ENCODE measurements around the gene ANTXR2. TPM values are rescaled to one million over a fixed set of nuclear protein-coding genes. Genes with fewer than 3 reads are reported as not detected.
"Not testable (repeated sequence)": the region's sequence is repeated elsewhere in the genome, so short reads cannot be mapped to it uniquely, and the experiment has no call there.

The ANTXR2 gene
- total RNA-seq, 1 experiment from 2014 or later: 72.0 TPM

DNA sequence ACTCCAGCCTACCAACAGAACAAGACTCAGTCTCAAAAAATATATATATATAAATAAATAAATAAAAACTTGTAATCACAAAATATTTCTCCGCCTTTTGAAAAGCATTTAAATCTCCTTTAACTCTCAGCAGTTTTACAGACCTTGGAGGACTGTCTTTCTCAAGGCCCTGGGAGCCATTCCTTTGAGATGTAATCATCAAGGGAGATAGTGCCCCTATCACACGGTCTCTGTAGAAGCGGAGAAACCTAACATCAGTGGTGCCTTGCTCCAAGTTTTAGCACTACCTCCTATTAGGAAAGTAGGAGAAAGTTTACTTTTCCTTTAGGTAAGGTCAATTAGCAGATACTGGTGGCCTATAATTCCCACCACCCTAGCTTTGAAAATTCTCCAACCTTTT lies 58.5 kb downstream of the ANTXR2 start:
- no peak overlapping the region for H3K27ac ChIP-seq
- no peaks in the 10 kb centered on the region for H3K9me3 ChIP-seq (replicated peaks)
- DNase-seq (ENCODE audit: low read depth in 1 of 2, low spot score in 2 of 2): no peak
- no peaks in the 10 kb centered on the region for H3K27me3 ChIP-seq (replicated peaks)
- H3K4me3 ChIP-seq: no peak overlapping the region
- H3K4me1 ChIP-seq (replicated peaks): peaks cover 43% of the 10 kb centered on the region
- H3K36me3 ChIP-seq: peaks cover 22% of the 10 kb centered on the region

DNA sequence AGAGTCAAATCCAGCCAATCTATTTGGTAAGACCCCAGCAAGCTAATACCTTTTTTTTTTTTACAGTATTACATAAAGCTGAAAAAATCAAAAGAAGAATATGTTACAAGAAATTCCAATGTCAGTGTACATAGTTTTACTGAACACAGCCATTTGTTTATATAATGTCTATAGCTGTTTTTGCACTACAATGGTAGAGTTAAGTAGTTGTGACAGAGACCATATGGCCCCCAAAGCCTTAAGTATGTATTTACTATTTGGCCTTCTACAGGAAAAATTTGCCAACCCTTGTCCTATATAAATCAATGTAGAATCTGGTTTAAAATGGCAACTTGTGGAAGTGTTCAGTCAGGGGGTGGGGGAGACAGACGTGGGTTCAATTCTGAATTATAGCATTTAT lies 60.7 kb downstream of the ANTXR2 start:
- peaks cover 22% of the 10 kb centered on the region for H3K36me3 ChIP-seq
- peaks cover 43% of the 10 kb centered on the region for H3K4me1 ChIP-seq (replicated peaks)
- H3K4me3 ChIP-seq: no peak overlapping the region
- no peak overlapping the region for H3K27ac ChIP-seq
- no peaks in the 10 kb centered on the region for H3K9me3 ChIP-seq (replicated peaks)
- DNase-seq (ENCODE audit: low read depth in 1 of 2, low spot score in 2 of 2): no peak
- no peaks in the 10 kb centered on the region for H3K27me3 ChIP-seq (replicated peaks)

DNA sequence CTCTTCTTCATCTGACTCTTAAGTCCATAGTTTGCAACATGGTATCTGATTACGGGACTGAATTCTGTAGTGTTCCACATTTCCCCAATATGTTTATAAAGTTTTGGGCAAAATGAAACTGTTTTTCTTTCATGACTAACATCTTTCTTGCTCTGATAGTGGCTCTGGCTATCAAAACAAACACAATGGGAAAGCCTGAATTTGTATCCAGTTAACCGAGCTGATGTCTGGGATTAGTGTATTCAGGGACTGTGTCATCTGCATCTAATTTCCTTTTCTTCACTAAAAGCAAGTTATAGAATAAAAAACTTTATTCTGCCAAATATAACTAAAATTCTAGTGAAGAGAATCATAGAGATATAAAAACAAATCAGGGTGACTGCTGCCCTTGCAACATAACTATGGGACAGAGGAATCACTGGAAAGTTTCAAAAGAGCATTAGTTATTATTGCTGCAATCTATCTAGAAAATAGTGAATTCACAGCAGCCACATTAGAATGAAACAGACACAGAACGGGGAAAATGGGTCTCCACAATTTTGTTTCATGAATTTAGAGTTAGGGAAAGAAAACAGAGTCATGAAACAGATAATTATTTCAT lies 61.3 kb downstream of the ANTXR2 start:
- Histone ChIP-seq H3K27ac (peak overlapping the region; percentile 9), H3K36me3 (peaks cover 25% of the 10 kb centered on the region), H3K27me3 (replicated peaks) (no peaks in the 10 kb centered on the region), H3K4me3 (no peak overlapping the region), H3K9me3 (replicated peaks) (no peaks in the 10 kb centered on the region), H3K4me1 (replicated peaks) (peaks cover 43% of the 10 kb centered on the region)
- peak in 1 of 2 experiments; percentile 64 for DNase-seq (ENCODE audit: low read depth in 1 of 2, low spot score in 2 of 2)

GRCh38 chr4:80010316-80010715 lies 62.7 kb downstream of the ANTXR2 start:
- no peak for DNase-seq (ENCODE audit: low read depth in 1 of 2, low spot score in 2 of 2)
- Histone ChIP-seq H3K36me3 (peaks cover 19% of the 10 kb centered on the region), H3K9me3 (replicated peaks) (no peaks in the 10 kb centered on the region), H3K4me3 (no peak overlapping the region), H3K27ac (no peak overlapping the region), H3K4me1 (replicated peaks) (peaks cover 47% of the 10 kb centered on the region), H3K27me3 (replicated peaks) (no peaks in the 10 kb centered on the region)

GRCh38 chr4:80009806-80010205 lies 63.2 kb downstream of the ANTXR2 start:
- Histone ChIP-seq H3K9me3 (replicated peaks) (no peaks in the 10 kb centered on the region), H3K27ac (no peak overlapping the region), H3K4me1 (replicated peaks) (peaks cover 47% of the 10 kb centered on the region), H3K4me3 (no peak overlapping the region), H3K27me3 (replicated peaks) (no peaks in the 10 kb centered on the region), H3K36me3 (peaks cover 15% of the 10 kb centered on the region)
- DNase-seq (ENCODE audit: low read depth in 1 of 2, low spot score in 2 of 2): peak in 1 of 2 experiments; percentile 22

- Histone ChIP-seq H3K4me1 (replicated peaks) (peaks cover 47% of the 10 kb centered on the region), H3K27me3 (replicated peaks) (no peaks in the 10 kb centered on the region), H3K27ac (no peak overlapping the region), H3K4me3 (no peak overlapping the region), H3K9me3 (replicated peaks) (peaks cover 3% of the 10 kb centered on the region; the same call in 1 of the 2 replicates), H3K36me3 (peaks cover 19% of the 10 kb centered on the region)
- DNase-seq (ENCODE audit: low read depth in 1 of 2, low spot score in 2 of 2): no peak
Measured at GRCh38 chr4:80008971-80009370, 64.1 kb downstream of the ANTXR2 start.

- Histone ChIP-seq H3K4me1 (replicated peaks) (peaks cover 47% of the 10 kb centered on the region), H3K36me3 (peaks cover 19% of the 10 kb centered on the region), H3K27me3 (replicated peaks) (no peaks in the 10 kb centered on the region), H3K4me3 (no peak overlapping the region), H3K9me3 (replicated peaks) (peaks cover 3% of the 10 kb centered on the region; the same call in 1 of the 2 replicates), H3K27ac (peak overlapping the region; percentile 50)
- DNase-seq (ENCODE audit: low read depth in 1 of 2, low spot score in 2 of 2): no peak
Measured at GRCh38 chr4:80008351-80008750, 64.7 kb downstream of the ANTXR2 start.

GRCh38 chr4:80007745-80008149 lies 65.3 kb downstream of the ANTXR2 start:
- Histone ChIP-seq H3K4me3 (no peak overlapping the region), H3K27me3 (replicated peaks) (no peaks in the 10 kb centered on the region), H3K9me3 (replicated peaks) (peaks cover 3% of the 10 kb centered on the region; the same call in 1 of the 2 replicates), H3K4me1 (replicated peaks) (peaks cover 47% of the 10 kb centered on the region), H3K27ac (peak overlapping the region; percentile 50), H3K36me3 (peaks cover 19% of the 10 kb centered on the region)
- DNase-seq (ENCODE audit: low read depth in 1 of 2, low spot score in 2 of 2): peak in 1 of 2 experiments; percentile 21

DNA sequence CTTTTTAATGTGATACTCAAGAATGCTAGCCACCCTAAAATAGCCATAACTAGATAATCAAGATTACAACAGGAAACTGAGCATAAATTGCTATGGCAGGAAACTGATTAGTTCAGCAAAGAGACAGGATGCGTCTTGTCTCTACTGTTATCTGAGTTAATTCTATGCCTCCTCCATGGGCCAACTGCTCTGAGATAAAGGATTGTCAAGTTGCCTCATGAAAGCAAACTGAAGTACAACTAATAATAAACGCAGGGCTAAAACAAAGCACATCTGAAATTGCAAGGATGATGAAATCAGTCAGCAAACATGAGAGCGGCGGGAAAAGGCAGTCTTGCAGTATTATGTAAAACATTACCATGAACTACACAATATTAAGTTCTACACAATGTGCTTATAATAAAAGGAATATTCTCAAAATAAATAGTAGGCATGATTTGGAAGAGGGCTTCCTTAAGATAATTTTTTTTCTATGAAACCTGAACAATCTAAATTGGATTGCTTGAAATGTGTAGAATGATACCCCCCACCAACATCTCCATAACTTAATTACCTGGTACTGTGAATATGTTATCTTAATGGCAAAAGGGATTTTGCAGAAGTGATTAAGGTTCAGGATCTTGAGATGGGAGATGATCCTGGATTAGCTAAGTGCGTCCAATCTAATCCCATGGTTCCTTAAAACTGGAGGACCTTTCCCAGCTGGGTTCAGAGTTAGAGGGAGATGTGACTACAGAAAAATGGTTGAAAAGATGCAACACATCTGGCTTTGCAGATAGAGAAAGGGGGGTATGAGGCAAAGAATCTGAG lies 65.9 kb downstream of the ANTXR2 start:
- Histone ChIP-seq H3K4me3 (no peak overlapping the region), H3K27ac (peak overlapping the region; percentile 50), H3K36me3 (peaks cover 19% of the 10 kb centered on the region), H3K9me3 (replicated peaks) (peaks cover 3% of the 10 kb centered on the region; the same call in 1 of the 2 replicates), H3K27me3 (replicated peaks) (no peaks in the 10 kb centered on the region), H3K4me1 (replicated peaks) (peaks cover 42% of the 10 kb centered on the region)
- DNase-seq (ENCODE audit: low read depth in 1 of 2, low spot score in 2 of 2): peak in 1 of 2 experiments; percentile 15

GRCh38 chr4:80005863-80006262 lies 67.2 kb downstream of the ANTXR2 start:
- no peak overlapping the region for H3K27ac ChIP-seq
- no peaks in the 10 kb centered on the region for H3K27me3 ChIP-seq (replicated peaks)
- H3K36me3 ChIP-seq: peaks cover 19% of the 10 kb centered on the region
- peaks cover 3% of the 10 kb centered on the region; the same call in 1 of the 2 replicates for H3K9me3 ChIP-seq (replicated peaks)
- H3K4me1 ChIP-seq (replicated peaks): peaks cover 32% of the 10 kb centered on the region
- no peak overlapping the region for H3K4me3 ChIP-seq
- peak in 1 of 2 experiments; percentile 17 for DNase-seq (ENCODE audit: low read depth in 1 of 2, low spot score in 2 of 2)

DNA sequence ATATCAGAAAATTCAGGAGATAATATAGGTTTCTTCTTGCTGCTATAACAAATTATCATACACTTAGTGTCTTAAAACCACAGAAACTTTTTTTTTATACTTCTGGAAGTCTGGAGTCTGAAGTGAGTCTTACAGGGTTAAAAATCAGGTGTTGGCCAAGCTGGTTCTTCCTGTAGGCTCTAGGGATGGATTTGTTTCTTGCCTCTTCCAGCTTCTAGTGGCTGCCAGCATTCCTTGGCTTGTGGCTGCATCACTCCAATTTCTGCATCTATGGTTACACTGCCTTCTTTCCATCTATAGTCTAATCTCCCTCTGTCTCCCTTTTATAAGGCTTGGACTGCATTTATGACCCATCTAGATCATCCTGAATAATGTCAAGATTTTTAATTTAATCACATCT lies 68.7 kb downstream of the ANTXR2 start:
- Histone ChIP-seq H3K27me3 (replicated peaks) (no peaks in the 10 kb centered on the region), H3K4me1 (replicated peaks) (peaks cover 27% of the 10 kb centered on the region), H3K36me3 (peaks cover 19% of the 10 kb centered on the region), H3K4me3 (no peak overlapping the region), H3K9me3 (replicated peaks) (peaks cover 3% of the 10 kb centered on the region; the same call in 1 of the 2 replicates), H3K27ac (no peak overlapping the region)
- DNase-seq (ENCODE audit: low read depth in 1 of 2, low spot score in 2 of 2): no peak

DNA sequence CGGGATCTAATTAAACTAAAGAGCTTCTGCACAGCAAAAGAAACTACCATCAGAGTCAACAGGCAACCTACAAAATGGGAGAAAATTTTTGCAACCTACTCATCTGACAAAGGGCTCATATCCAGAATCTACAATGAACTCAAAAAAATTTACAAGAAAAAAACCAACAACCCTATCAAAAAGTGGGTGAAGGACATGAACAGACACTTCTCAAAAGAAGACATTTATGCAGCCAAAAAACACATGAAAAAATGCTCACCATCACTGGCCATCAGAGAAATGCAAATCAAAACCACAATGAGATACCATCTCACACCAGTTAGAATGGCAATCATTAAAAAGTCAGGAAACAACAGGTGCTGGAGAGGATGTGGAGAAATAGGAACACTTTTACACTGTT lies 70.5 kb downstream of the ANTXR2 start:
- not testable (repeated sequence) for H3K9me3 ChIP-seq (replicated peaks); H3K27ac ChIP-seq; DNase-seq (ENCODE audit: low read depth in 1 of 2, low spot score in 2 of 2); H3K4me3 ChIP-seq; H3K27me3 ChIP-seq (replicated peaks)
- Histone ChIP-seq H3K4me1 (replicated peaks) (peaks cover 18% of the 10 kb centered on the region), H3K36me3 (peaks cover 16% of the 10 kb centered on the region)

GRCh38 chr4:79999048-79999447 lies 74.0 kb downstream of the ANTXR2 start:
- not testable (repeated sequence) for H3K4me3 ChIP-seq; H3K27me3 ChIP-seq (replicated peaks); H3K4me1 ChIP-seq (replicated peaks); H3K9me3 ChIP-seq (replicated peaks); DNase-seq (ENCODE audit: low read depth in 1 of 2, low spot score in 2 of 2); H3K36me3 ChIP-seq; H3K27ac ChIP-seq

GRCh38 chr4:79998201-79998600 lies 74.8 kb downstream of the ANTXR2 start:
- no peaks in the 10 kb centered on the region for H3K36me3 ChIP-seq
- H3K4me3 ChIP-seq: no peak overlapping the region
- H3K9me3 ChIP-seq (replicated peaks): no peaks in the 10 kb centered on the region
- no peaks in the 10 kb centered on the region for H3K27me3 ChIP-seq (replicated peaks)
- no peak overlapping the region for H3K27ac ChIP-seq
- no peak for DNase-seq (ENCODE audit: low read depth in 1 of 2, low spot score in 2 of 2)
- H3K4me1 ChIP-seq (replicated peaks): no peaks in the 10 kb centered on the region

Data from SJSA1 (cell line).